IPS-18a (cell line): ENCODE measurements around the gene CFAP92.
"Not testable (repeated sequence)": the region's sequence is repeated elsewhere in the genome, so short reads cannot be mapped to it uniquely, and the experiment has no call there.

Experiments used
- H3K27ac ChIP-seq: one replicate; pipeline ENCODE4 v1.5.1; 2013; ENCODE audit warnings: low read length
- H3K27me3 ChIP-seq: one replicate; pipeline ENCODE4 v1.6.1; 2013; ENCODE audit warnings: mild to moderate bottlenecking, low read length; ENCODE audit not compliant: control insufficient read depth, insufficient read depth
- H3K36me3 ChIP-seq: one replicate; pipeline ENCODE4 v1.6.1; 2013; ENCODE audit warnings: low read depth, low read length; ENCODE audit not compliant: control insufficient read depth
- H3K4me1 ChIP-seq: one replicate; pipeline ENCODE4 v1.6.1; 2013; ENCODE audit warnings: low read depth, low read length; ENCODE audit not compliant: control insufficient read depth
- H3K4me3 ChIP-seq: one replicate; pipeline ENCODE4 v1.5.1; 2013; ENCODE audit warnings: low read length
- H3K9ac ChIP-seq: one replicate; pipeline ENCODE4 v1.6.1; 2013; ENCODE audit warnings: mild to moderate bottlenecking, low read length, moderate library complexity
- H3K9me3 ChIP-seq: one replicate; pipeline ENCODE4 v1.6.1; 2013; ENCODE audit warnings: low read depth, low read length; ENCODE audit not compliant: control insufficient read depth

The CFAP92 gene

GRCh38 chr3:128903501-128903900 is 90.4 kb downstream of the CFAP92 start:
- no peak overlapping the region for H3K9ac ChIP-seq
- H3K36me3 ChIP-seq = peaks cover 82% of the 10 kb centered on the region
- no peaks in the 10 kb centered on the region for H3K9me3 ChIP-seq
- H3K27ac ChIP-seq = no peak overlapping the region
- no peaks in the 10 kb centered on the region for H3K4me1 ChIP-seq
- H3K27me3 ChIP-seq = no peaks in the 10 kb centered on the region
- no peak overlapping the region for H3K4me3 ChIP-seq

- H3K36me3 ChIP-seq = peaks cover 84% of the 10 kb centered on the region
Observed at GRCh38 chr3:128902426-128902825, 91.5 kb downstream of the CFAP92 start.

GRCh38 chr3:128895843-128896697 is 97.8 kb downstream of the CFAP92 start:
- Histone ChIP-seq H3K27ac (no peak overlapping the region), H3K4me3 (no peak overlapping the region), H3K9me3 (no peaks in the 10 kb centered on the region), H3K36me3 (peaks cover 66% of the 10 kb centered on the region), H3K4me1 (no peaks in the 10 kb centered on the region), H3K9ac (no peak overlapping the region), H3K27me3 (no peaks in the 10 kb centered on the region)

More at GRCh38 chr3:128902426-128902825, 91.5 kb downstream of the CFAP92 start:
- Histone ChIP-seq H3K9me3 (no peaks in the 10 kb centered on the region), H3K27ac (no peak overlapping the region), H3K9ac (no peak overlapping the region), H3K27me3 (no peaks in the 10 kb centered on the region), H3K4me3 (no peak overlapping the region), H3K4me1 (no peaks in the 10 kb centered on the region)

- no peak overlapping the region for H3K27ac ChIP-seq
- H3K36me3 ChIP-seq = peaks cover 18% of the 10 kb centered on the region
Observed at GRCh38 chr3:128889139-128889894, 104.6 kb downstream of the CFAP92 start.

GRCh38 chr3:128884992-128885391 is 108.9 kb downstream of the CFAP92 start:
- H3K9me3 ChIP-seq = no peaks in the 10 kb centered on the region
- no peak overlapping the region for H3K9ac ChIP-seq
- no peaks in the 10 kb centered on the region for H3K4me1 ChIP-seq
- no peak overlapping the region for H3K27ac ChIP-seq
- peaks cover 9% of the 10 kb centered on the region for H3K36me3 ChIP-seq
- H3K4me3 ChIP-seq = no peak overlapping the region
- H3K27me3 ChIP-seq = no peaks in the 10 kb centered on the region

More at GRCh38 chr3:128889139-128889894, 104.6 kb downstream of the CFAP92 start:
- Histone ChIP-seq H3K9ac (no peak overlapping the region), H3K27me3 (no peaks in the 10 kb centered on the region), H3K4me3 (no peak overlapping the region), H3K4me1 (no peaks in the 10 kb centered on the region), H3K9me3 (no peaks in the 10 kb centered on the region)

GRCh38 chr3:128882719-128883118 is 111.2 kb downstream of the CFAP92 start:
- peaks cover 6% of the 10 kb centered on the region for H3K4me1 ChIP-seq
- no peak overlapping the region for H3K4me3 ChIP-seq
- H3K27ac ChIP-seq = no peak overlapping the region
- peaks cover 9% of the 10 kb centered on the region for H3K36me3 ChIP-seq
- H3K9me3 ChIP-seq = no peaks in the 10 kb centered on the region
- H3K9ac ChIP-seq = no peak overlapping the region
- H3K27me3 ChIP-seq = no peaks in the 10 kb centered on the region

GRCh38 chr3:128881576-128881975 is 112.3 kb downstream of the CFAP92 start:
- peaks cover 6% of the 10 kb centered on the region for H3K4me1 ChIP-seq
- no peaks in the 10 kb centered on the region for H3K27me3 ChIP-seq
- H3K9ac ChIP-seq = no peak overlapping the region
- H3K27ac ChIP-seq = no peak overlapping the region
- H3K9me3 ChIP-seq = no peaks in the 10 kb centered on the region
- no peak overlapping the region for H3K4me3 ChIP-seq
- peaks cover 4% of the 10 kb centered on the region for H3K36me3 ChIP-seq

- H3K36me3 ChIP-seq, H3K27me3 ChIP-seq, H3K4me1 ChIP-seq, H3K27ac ChIP-seq, H3K9me3 ChIP-seq: not testable (repeated sequence)
- H3K4me3 ChIP-seq = peak overlapping the region; percentile 96
- H3K9ac ChIP-seq = peak overlapping the region; percentile 93
Observed at GRCh38 chr3:128880455-128880854, 113.4 kb downstream of the CFAP92 start.

GRCh38 chr3:128879991-128880390 is 113.9 kb downstream of the CFAP92 start:
- peak overlapping the region; percentile 93 for H3K9ac ChIP-seq
- H3K36me3 ChIP-seq = peaks cover 3% of the 10 kb centered on the region
- peak overlapping the region; percentile 96 for H3K4me3 ChIP-seq
- no peaks in the 10 kb centered on the region for H3K27me3 ChIP-seq
- peaks cover 6% of the 10 kb centered on the region for H3K4me1 ChIP-seq
- H3K9me3 ChIP-seq = no peaks in the 10 kb centered on the region
- peak overlapping the region; percentile 71 for H3K27ac ChIP-seq

GRCh38 chr3:128879125-128879969 is 114.5 kb downstream of the CFAP92 start, which contains the start of gene ACAD9:
Gene ACAD9 (plus strand): TSS chr3:128879620. CDS start chr3:128879692, 72 bp downstream.
- H3K4me1 ChIP-seq = peaks cover 6% of the 10 kb centered on the region

GRCh38 chr3:128878556-128879124 is 115.2 kb downstream of the CFAP92 start:
- peak overlapping the region; percentile 99 for H3K9ac ChIP-seq
- H3K4me3 ChIP-seq = peak overlapping the region; percentile 96
- H3K36me3 ChIP-seq = no peaks in the 10 kb centered on the region
- H3K9me3 ChIP-seq = no peaks in the 10 kb centered on the region
- no peaks in the 10 kb centered on the region for H3K27me3 ChIP-seq
- peaks cover 6% of the 10 kb centered on the region for H3K4me1 ChIP-seq
- H3K27ac ChIP-seq = peak overlapping the region; percentile 93

More at GRCh38 chr3:128879125-128879969, 114.5 kb downstream of the CFAP92 start, which contains the start of gene ACAD9:
- H3K9ac ChIP-seq = peak within 1 kb of the TSS; percentile 99
- H3K36me3 ChIP-seq = no peaks in the 10 kb centered on the region
- H3K9me3 ChIP-seq = no peaks in the 10 kb centered on the region
- peak within 1 kb of the TSS; percentile 93 for H3K27ac ChIP-seq
- no peaks in the 10 kb centered on the region for H3K27me3 ChIP-seq
- H3K4me3 ChIP-seq = peak within 1 kb of the TSS; percentile 96
